Measurements from ENCODE around the gene NFIA. TPM values are rescaled to one million over a fixed set of nuclear protein-coding genes. Genes with fewer than 3 reads are reported as not detected.
A peak's percentile ranks its signal among the peaks of the same experiment; 100 is the strongest.

NFIA gene
- total and polyA plus RNA-seq, 9 of the 15 experiments (the other 6 are each of a cell fraction or from before 2014, with no cell fraction given) = 5.3 to 24.9 (median 9.8) TPM

DNA sequence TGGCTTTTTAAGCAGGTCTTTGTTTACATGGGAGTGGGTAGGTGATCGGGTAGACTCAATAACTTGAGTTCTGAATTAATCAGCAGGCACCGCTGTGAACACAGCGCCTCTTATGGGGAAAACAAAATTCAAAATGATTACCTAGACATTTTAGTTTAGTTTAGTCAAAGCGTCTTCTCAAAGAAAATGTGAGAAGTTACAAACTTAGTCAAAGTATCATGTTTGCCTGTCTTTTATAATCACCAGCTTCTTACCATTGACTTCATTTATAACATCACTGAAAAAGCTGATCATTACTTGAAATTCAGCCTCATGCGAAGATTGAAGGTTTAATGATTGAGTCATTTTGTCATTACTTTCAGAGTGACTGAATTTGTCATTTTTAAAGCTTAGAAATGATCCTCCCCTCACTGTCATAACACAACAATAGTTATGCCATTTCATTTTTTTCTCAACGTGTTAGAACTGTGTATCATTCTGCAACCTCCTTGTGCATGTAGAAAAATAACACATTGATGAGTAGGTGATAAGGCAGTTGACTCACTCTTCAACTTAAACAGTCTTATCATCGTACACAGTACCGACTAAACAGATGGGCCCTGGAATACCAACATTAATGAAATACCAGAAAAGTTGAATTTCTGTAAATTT, 188.5 kb downstream of the NFIA start (continued):
- TF ChIP-seq, protein P1, sequence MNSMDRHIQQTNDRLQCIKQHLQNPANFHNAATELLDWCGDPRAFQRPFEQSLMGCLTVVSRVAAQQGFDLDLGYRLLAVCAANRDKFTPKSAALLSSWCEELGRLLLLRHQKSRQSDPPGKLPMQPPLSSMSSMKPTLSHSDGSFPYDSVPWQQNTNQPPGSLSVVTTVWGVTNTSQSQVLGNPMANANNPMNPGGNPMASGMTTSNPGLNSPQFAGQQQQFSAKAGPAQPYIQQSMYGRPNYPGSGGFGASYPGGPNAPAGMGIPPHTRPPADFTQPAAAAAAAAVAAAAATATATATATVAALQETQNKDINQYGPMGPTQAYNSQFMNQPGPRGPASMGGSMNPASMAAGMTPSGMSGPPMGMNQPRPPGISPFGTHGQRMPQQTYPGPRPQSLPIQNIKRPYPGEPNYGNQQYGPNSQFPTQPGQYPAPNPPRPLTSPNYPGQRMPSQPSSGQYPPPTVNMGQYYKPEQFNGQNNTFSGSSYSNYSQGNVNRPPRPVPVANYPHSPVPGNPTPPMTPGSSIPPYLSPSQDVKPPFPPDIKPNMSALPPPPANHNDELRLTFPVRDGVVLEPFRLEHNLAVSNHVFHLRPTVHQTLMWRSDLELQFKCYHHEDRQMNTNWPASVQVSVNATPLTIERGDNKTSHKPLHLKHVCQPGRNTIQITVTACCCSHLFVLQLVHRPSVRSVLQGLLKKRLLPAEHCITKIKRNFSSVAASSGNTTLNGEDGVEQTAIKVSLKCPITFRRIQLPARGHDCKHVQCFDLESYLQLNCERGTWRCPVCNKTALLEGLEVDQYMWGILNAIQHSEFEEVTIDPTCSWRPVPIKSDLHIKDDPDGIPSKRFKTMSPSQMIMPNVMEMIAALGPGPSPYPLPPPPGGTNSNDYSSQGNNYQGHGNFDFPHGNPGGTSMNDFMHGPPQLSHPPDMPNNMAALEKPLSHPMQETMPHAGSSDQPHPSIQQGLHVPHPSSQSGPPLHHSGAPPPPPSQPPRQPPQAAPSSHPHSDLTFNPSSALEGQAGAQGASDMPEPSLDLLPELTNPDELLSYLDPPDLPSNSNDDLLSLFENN (IDR thresholded peaks at IDR 0.05; ENCODE audit: low read depth in 2 of 2, low read length in 2 of 2) = no peak
- TF ChIP-seq SMARCE1 (IDR thresholded peaks at IDR 0.05) (peak; percentile 97), FOSL1 (tag; conservative IDR thresholded peaks at IDR 0.05) (peak; percentile 98), DMBX1 (CRISPR knock-in tag; IDR thresholded peaks at IDR 0.05; ENCODE audit: borderline replicate concordance) (no peak), EP400 (IDR thresholded peaks at IDR 0.05) (0 out of 2 replicates have a peak, but pooled peaks have one; percentile 54), FOXA3 (CRISPR knock-in tag; conservative IDR thresholded peaks at IDR 0.05 in 1 of 2, IDR thresholded peaks at IDR 0.05 in 1 of 2) (no peak), MEIS2 (IDR thresholded peaks at IDR 0.05; ENCODE audit: partially characterized antibody) (peak; percentile 67), NR1H2 (CRISPR knock-in tag; IDR thresholded peaks at IDR 0.05) (no peak), ZNF311 (CRISPR knock-in tag; IDR thresholded peaks at IDR 0.05) (no peak), NCOR1 (IDR thresholded peaks at IDR 0.05) (peak; percentile 79), DNMT1 (IDR thresholded peaks at IDR 0.05) (no peak), ZKSCAN1 (IDR thresholded peaks at IDR 0.05; ENCODE audit: low read depth, low read length) (no peak), ELF4 (CRISPR knock-in tag; IDR thresholded peaks at IDR 0.05) (no peak), MAFG (tag; conservative IDR thresholded peaks at IDR 0.05) (peak; percentile 22; the same call in 1 of the 2 replicates), CHD1 (IDR thresholded peaks at IDR 0.05; ENCODE audit: low read length) (no peak), CSDE1 (IDR thresholded peaks at IDR 0.05) (no peak), FOXJ2 (tag; IDR thresholded peaks at IDR 0.05) (peak; percentile 87), ZKSCAN3 (CRISPR knock-in tag; IDR thresholded peaks at IDR 0.05) (no peak), MECOM (CRISPR knock-in tag; IDR thresholded peaks at IDR 0.05) (0 out of 2 replicates have a peak, but pooled peaks have one; percentile 41), OTX1 (CRISPR knock-in tag; IDR thresholded peaks at IDR 0.05) (no peak), KAT2B (IDR thresholded peaks at IDR 0.05; ENCODE audit: low read depth, low read length) (no peak), DDX20 (tag; IDR thresholded peaks at IDR 0.05; ENCODE audit: low read depth) (no peak), ZNF507 (tag; conservative IDR thresholded peaks at IDR 0.05) (no peak)
- TF ChIP-seq, protein P2, sequence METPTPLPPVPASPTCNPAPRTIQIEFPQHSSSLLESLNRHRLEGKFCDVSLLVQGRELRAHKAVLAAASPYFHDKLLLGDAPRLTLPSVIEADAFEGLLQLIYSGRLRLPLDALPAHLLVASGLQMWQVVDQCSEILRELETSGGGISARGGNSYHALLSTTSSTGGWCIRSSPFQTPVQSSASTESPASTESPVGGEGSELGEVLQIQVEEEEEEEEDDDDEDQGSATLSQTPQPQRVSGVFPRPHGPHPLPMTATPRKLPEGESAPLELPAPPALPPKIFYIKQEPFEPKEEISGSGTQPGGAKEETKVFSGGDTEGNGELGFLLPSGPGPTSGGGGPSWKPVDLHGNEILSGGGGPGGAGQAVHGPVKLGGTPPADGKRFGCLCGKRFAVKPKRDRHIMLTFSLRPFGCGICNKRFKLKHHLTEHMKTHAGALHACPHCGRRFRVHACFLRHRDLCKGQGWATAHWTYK (CRISPR knock-in tag; IDR thresholded peaks at IDR 0.05) = 0 out of 2 replicates have a peak, but pooled peaks have one; percentile 33
